Fibroblast of lung (primary cell): Measurements from ENCODE around the gene FRMD4A.

ENCODE experiments used
- CTCF ChIP-seq, 2 donors: IDR thresholded peaks in 1 of 2; conservative IDR thresholded peaks in 1 of 2; 1 replicate in 1 of 2; 2 replicates in 1 of 2; pipeline ENCODE4 v1.5.1; 2011 to 2012; ENCODE audit warnings: low read length in 2 of 2, control low read depth in 1 of 2, inconsistent platforms in 1 of 2, low read depth in 1 of 2, mild to moderate bottlenecking in 1 of 2
- EZH2 ChIP-seq: IDR thresholded peaks from 2 replicates; pipeline ENCODE4 v1.5.1; 2012; ENCODE audit warnings: low read length, control low read depth, mild to moderate bottlenecking; ENCODE audit errors: missing control alignments

- no peak for TF ChIP-seq CTCF (conservative IDR thresholded peaks at IDR 0.05 in 1 of 2, IDR thresholded peaks at IDR 0.05 in 1 of 2; ENCODE audit: low read depth in 1 of 2, low read length in 2 of 2)
- TF ChIP-seq EZH2 = no peak
These were observed 564.9 kb downstream of the FRMD4A start for GRCh38 chr10:13765641-13766341.
